ENCODE measurements around the gene ACTA1.
"Not testable (repeated sequence)": the region's sequence is repeated elsewhere in the genome, so short reads cannot be mapped to it uniquely, and the experiment has no call there.

Gene ACTA1

DNA sequence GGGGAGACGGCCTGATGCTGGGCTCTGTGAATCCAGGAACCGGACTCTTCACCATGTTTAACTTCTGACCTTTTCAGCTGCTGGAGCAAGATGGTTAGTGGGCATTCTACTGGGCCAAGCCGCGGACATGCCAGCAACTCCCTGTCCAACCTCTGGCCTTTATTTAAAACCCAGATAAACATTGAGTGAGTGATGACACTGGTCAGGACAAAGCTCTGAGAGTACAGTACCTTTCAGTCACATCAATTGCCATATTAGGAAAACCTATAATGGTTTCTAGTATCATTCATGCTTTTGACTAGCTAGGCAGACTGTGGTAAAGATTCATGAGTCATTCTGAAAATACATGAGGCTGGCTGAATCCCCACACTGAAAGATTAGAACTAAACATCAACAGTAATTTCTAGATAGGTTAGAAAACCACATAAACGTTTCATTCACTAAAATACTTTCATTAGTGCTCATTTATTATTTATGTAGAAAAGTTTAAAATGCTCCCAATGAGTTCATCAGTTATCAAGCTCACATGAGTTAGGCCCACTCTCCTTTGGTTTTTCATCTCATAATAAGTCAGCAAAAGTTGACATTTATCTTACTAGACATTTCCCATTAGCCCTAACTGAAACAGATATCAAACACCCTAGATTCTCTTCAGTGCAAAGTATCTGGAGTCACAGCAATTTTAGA lies 7.1 kb upstream of the ACTA1 start:
- no peak for DNase-seq (ENCODE audit: low read depth, low spot score)

GRCh38 chr1:229438021-229438420 lies 4.1 kb upstream of the ACTA1 start:
- no peak for DNase-seq (ENCODE audit: low read depth, low spot score)

DNA sequence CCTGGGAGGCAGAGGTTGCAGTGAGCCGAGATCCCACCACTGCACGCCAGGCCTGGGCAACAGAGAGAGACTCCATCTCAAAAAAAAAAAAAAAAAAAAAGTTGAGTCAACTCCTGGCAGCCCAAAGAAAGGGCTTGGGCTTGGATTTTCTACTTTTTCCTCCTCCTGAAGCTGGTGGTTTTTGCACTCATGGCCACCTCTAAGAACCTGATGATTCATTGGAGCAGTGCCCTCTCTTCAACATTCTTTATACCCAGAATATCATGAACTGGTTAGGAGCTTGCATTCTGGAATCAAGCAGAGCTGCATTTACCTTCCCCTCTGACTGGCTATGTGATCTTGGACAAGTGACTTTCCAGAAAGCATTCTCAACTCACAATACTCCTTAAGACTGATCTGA lies 3.5 kb upstream of the ACTA1 start:
- DNase-seq (ENCODE audit: low read depth, low spot score), result no peak

GRCh38 chr1:229436201-229436600 lies 2.3 kb upstream of the ACTA1 start:
- DNase-seq (ENCODE audit: low read depth, low spot score), result no peak

- no peak for DNase-seq (ENCODE audit: low read depth, low spot score)
Observed at GRCh38 chr1:229434641-229435051, 752 bp upstream of the ACTA1 start.

DNA sequence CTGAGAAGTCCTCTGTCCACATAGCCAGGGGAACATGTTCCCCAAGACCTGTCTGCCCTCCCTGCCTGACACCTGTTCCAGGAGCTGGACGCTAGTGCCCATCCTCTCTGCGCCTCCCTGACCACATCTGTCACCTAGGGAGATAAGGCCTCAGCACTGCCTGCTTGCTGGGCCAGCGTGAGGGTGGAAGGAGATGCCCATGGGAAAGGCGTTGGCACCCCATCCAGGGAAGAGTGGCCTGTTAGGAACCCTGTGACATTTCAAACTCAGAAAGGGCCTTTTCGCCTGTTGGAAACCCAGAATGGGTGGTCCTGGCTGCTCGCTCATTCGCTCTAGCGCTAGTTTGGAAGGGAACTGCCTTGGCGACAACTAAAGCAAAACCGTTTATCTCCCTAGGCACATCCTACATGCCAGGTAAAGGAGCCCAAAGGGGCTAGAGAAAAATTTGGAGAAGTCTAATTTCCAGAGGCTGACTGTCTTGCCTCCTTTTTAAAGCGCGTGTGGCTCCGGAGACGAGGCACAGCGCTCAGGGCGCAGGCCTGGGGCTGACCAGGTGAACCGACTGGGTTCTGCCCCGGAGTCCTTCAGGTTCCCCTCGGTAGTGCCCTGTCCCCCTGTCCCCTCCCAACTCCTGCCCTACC lies 410 bp downstream of the ACTA1 start:
- no peak for DNase-seq (ENCODE audit: low read depth, low spot score)

GRCh38 chr1:229432905-229433304 lies 989 bp downstream of the ACTA1 start:
- DNase-seq (ENCODE audit: low read depth, low spot score), result no peak

DNA sequence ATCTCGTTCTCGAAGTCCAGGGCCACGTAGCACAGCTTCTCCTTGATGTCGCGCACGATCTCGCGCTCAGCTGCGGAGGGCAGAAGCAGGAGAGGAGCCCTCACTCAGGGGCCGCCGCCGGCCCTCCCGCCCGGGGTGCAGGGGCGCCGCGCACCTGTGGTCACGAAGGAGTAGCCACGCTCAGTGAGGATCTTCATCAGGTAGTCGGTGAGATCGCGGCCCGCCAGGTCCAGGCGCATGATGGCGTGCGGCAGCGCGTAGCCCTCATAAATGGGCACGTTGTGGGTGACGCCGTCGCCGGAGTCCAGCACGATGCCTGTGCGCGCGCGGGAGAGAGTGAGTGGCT lies 1.8 kb downstream of the ACTA1 start:
- DNase-seq (ENCODE audit: low read depth, low spot score), result no peak

- no peak for DNase-seq (ENCODE audit: low read depth, low spot score)
Observed at GRCh38 chr1:229431284-229432115, 2.4 kb downstream of the ACTA1 start.

DNA sequence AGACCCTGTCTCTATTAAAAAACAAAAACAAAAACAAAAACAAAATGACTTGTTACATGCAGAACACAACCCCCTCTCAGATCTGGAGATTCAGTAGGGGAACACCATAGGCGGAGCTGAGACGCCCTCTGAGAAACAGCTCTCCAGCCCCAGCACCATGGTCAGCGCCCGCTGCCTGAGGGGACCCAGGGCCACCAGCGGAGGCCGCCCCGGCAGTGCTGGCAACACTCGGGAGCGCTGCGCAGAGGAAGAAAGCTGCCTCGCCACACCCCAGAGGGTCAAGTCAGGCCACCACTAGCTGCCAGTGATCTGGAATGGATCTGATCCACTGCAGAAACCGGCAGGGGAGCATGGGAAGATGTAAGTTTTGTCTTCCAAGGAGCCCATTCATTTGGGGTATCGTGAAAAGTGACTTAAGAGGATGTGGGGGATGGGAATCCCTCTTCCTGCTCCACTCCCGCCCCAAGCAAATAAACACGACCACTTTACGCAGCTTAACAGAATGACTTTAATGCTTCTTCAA lies 3.1 kb downstream of the ACTA1 start:
- no peak for DNase-seq (ENCODE audit: low read depth, low spot score)

GRCh38 chr1:229428256-229428655 lies 5.6 kb downstream of the ACTA1 start:
- no peak for DNase-seq (ENCODE audit: low read depth, low spot score)

GRCh38 chr1:229427572-229427971 lies 6.3 kb downstream of the ACTA1 start:
- DNase-seq (ENCODE audit: low read depth, low spot score), result no peak

DNA sequence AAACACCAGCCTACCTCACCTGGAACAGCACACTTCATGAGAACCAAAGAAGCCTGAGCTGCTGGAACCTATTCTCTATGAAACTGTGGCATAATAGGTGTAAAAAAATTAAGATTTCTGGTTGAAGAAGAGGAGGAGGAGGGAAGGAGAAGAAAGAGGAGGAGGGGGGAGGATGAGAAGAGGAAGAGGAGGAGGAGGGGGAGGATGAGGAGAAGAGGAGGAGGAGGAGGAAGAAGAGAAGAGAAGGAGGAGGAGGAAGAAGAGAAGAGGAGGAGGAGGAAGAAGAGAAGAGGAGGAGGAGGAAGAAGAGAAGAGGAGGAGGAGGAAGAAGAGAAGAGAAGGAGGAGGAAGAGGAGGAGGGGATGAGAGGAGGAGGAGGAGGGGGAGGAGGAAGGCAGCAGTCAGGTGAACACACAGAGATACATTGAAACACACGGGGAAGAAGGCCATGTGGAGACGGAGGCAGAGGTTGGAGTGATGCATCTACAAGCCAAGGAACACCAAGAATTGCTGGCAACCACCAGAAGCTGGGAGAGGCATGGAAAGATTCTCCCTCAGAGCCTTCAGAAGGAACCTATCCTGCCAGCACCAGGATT lies 8.2 kb downstream of the ACTA1 start:
- DNase-seq (ENCODE audit: low read depth, low spot score), result no peak

DNA sequence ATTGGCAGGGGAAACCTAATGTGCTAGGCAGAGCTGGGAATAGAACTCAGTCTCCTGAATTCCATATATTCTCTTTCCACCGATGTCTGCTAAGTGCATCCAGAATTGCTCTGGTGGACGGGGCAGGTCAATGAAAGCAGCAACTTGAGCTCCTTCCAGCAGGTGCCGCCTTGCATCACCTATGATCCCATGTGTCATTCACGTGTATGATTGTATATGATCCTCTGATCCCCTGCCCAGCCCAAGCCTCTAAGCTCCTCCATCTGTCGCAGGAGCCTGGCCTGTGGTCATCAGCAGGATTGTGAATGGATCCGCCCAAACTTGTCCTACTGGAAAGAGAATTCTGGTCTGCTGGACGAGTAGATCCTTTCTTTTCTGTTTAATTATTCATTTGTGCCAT lies 13.1 kb downstream of the ACTA1 start:
- DNase-seq (ENCODE audit: low read depth, low spot score), result no peak

GRCh38 chr1:229420224-229420623 lies 13.7 kb downstream of the ACTA1 start:
- DNase-seq (ENCODE audit: low read depth, low spot score), result no peak

DNA sequence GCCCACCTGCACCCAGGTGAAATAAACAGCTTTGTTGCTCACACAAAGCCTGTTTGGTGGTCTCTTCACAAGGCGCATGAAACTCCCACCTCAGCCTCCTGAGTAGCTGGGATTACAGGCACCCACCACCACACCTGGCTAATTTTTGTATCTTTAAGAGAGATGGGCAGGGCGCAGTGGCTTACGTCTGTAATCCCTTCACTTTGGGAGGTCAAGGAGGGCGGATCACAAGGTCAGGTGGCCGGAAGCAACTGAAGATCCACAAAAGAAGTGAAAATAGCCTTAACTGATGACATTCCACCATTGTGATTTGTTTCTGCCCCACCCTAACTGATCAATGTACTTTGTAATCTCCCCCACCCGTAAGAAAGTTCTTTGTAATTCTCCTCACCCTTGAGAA lies 15.3 kb downstream of the ACTA1 start:
- DNase-seq (ENCODE audit: low read depth, low spot score), result not testable (repeated sequence)

GRCh38 chr1:229412810-229413209 lies 21.1 kb downstream of the ACTA1 start:
- not testable (repeated sequence) for DNase-seq (ENCODE audit: low read depth, low spot score)

GRCh38 chr1:229412056-229412455 lies 21.8 kb downstream of the ACTA1 start:
- DNase-seq (ENCODE audit: low read depth, low spot score), result no peak

GRCh38 chr1:229411434-229412055 lies 22.3 kb downstream of the ACTA1 start:
- DNase-seq (ENCODE audit: low read depth, low spot score), result no peak

GRCh38 chr1:229410692-229411433 lies 23.0 kb downstream of the ACTA1 start:
- no peak for DNase-seq (ENCODE audit: low read depth, low spot score)

DNA sequence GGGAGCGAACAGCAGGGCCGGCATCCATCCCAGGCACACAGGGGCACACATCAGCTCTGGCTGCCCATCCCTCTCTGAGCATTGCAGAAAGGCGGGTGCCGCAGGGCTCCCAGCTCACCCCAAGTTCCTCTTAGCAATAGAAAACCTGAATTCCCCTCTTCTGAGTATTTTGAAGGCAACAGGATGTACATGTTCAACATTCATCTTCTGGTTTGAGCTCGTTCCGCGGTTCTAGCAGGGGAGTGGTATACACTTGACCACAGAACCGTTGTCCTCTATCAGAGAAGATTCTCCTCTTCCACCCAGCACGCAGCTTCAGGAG lies 23.6 kb downstream of the ACTA1 start:
- DNase-seq (ENCODE audit: low read depth, low spot score), result no peak
